GM23338 (cell line): Measurements from ENCODE around the gene ZEB2.

Source experiments
- CREB1 ChIP-seq: fragments of 250-450 bp; sonication (Bioruptor Pico); IDR thresholded peaks from 2 replicates; pipeline ENCODE4 v1.5.0; 2020; ENCODE audit warnings: low read depth, mild to moderate bottlenecking, moderate library complexity
- CTCF ChIP-seq, 2 experiments: fragments of 200-600 bp in 1 of 2; sonication (generic) in 1 of 2; conservative IDR thresholded peaks; 2 replicates each; pipeline versions ENCODE4 v1.5.1 to v1.6.1; 2016 to 2017; ENCODE audit warnings: antibody characterized with exemption in 2 of 2, low read depth in 2 of 2, mild to moderate bottlenecking in 2 of 2, moderate library complexity in 1 of 2
- EZH2 ChIP-seq: fragments of 200-600 bp; sonication (generic); IDR thresholded peaks from one replicate; pipeline ENCODE4 v1.8.0; 2017; ENCODE audit warnings: antibody characterized with exemption, mild to moderate bottlenecking, low read depth; ENCODE audit not compliant: unreplicated experiment
- EZH2phosphoT487 ChIP-seq: fragments of 200-600 bp; sonication (generic); IDR thresholded peaks from one replicate; pipeline ENCODE4 v1.8.1; 2018; ENCODE audit warnings: antibody characterized with exemption; ENCODE audit not compliant: unreplicated experiment
- NANOG ChIP-seq: IDR thresholded peaks from 2 replicates; pipeline ENCODE4 v1.6.1; 2016; ENCODE audit warnings: antibody characterized with exemption, borderline replicate concordance
- POLR2AphosphoS5 ChIP-seq: IDR thresholded peaks from 2 replicates; pipeline ENCODE4 v1.6.1; 2016; ENCODE audit warnings: antibody characterized with exemption, low read depth
- REST ChIP-seq: IDR thresholded peaks from one replicate; pipeline ENCODE4 v1.6.1; 2018; ENCODE audit warnings: antibody characterized with exemption; ENCODE audit not compliant: unreplicated experiment
- ZNF114 ChIP-seq: fragments of 250-450 bp; sonication (Bioruptor Pico); IDR thresholded peaks from 2 replicates; pipeline ENCODE4 v1.5.0; 2020; ENCODE audit warnings: mild to moderate bottlenecking, moderate library complexity
- ZNF331 ChIP-seq: fragments of 250-450 bp; sonication (Bioruptor Pico); IDR thresholded peaks from 2 replicates; pipeline ENCODE4 v1.5.0; 2020; ENCODE audit warnings: low read depth, mild to moderate bottlenecking, moderate library complexity

GRCh38 chr2:144498277-144498676, 21.6 kb downstream of the ZEB2 start:
- TF ChIP-seq POLR2AphosphoS5 (no peak), CTCF (conservative IDR thresholded peaks at IDR 0.05; ENCODE audit: low read depth in 2 of 2) (no peak), ZNF331 (CRISPR knock-in tag) (no peak), REST (no peak), EZH2 (no peak), EZH2phosphoT487 (no peak), ZNF114 (no peak), CREB1 (no peak), NANOG (no peak)
